Measurements from ENCODE around the gene TTC32. TPM values are rescaled to one million over a fixed set of nuclear protein-coding genes. Genes with fewer than 3 reads are reported as not detected.
"Not testable (repeated sequence)": the region's sequence is repeated elsewhere in the genome, so short reads cannot be mapped to it uniquely, and the experiment has no call there.

The TTC32 gene
- total RNA-seq, 1 donor from 2014 or later = 4.2 TPM

DNA sequence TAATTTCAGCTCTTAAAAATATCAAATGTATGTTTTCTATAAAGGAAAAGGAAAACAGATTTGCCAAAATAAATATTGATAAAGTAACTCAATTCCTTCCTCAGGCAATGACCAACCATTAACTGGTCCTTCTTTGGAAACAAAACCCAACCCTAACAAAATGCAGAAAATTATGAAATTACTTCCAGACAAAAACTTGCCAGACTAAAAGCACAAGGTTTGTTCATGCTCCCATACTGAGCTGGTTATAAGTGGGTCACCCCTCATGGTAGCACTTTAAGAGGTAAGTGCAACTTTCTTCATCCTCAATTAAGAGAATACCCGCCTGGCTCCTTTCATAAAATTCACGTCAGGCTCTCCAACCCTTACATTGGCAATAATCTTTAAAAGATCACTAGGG lies 31.1 kb upstream of the TTC32 start:
- H4K20me1 ChIP-seq (ENCODE audit: insufficient read depth, low read length) = no peaks in the 10 kb centered on the region
- Mint-ChIP-seq H3K9me3 (ENCODE audit: unreplicated experiment) (peaks cover 4% of the 10 kb centered on the region), H3K4me3 (ENCODE audit: unreplicated experiment) (no peak overlapping the region), H3K27me3 (ENCODE audit: low read depth, unreplicated experiment) (no peaks in the 10 kb centered on the region), H3K36me3 (ENCODE audit: low read depth, unreplicated experiment) (peaks cover 25% of the 10 kb centered on the region), H3K27ac (ENCODE audit: unreplicated experiment) (peak overlapping the region; percentile 89), H3K4me1 (ENCODE audit: low read depth, unreplicated experiment) (peaks cover 12% of the 10 kb centered on the region)
- peak overlapping the region; percentile 71 for H3K27ac ChIP-seq (ENCODE audit: low read depth, low read length)
- TF ChIP-seq EZH2 (IDR thresholded peaks at IDR 0.05; ENCODE audit: insufficient read depth, low read length) = no peak
- TF ChIP-seq CTCF (IDR thresholded peaks at IDR 0.05; ENCODE audit: insufficient read depth, low read depth, low read length) = no peak
- H3K79me2 ChIP-seq (ENCODE audit: insufficient read depth, low read length) = no peaks in the 10 kb centered on the region
- H3K9ac ChIP-seq (ENCODE audit: low read length) = peak overlapping the region; percentile 11
- peak overlapping the region; percentile 32 for H3K4me3 ChIP-seq (ENCODE audit: insufficient read depth, low read depth, low read length)
- H2AFZ ChIP-seq (ENCODE audit: low read depth, low read length) = no peak overlapping the region
- DNase-seq (ENCODE audit: low read depth) = no peak
- peak overlapping the region; percentile 70 for H3K4me2 ChIP-seq (ENCODE audit: low read length)
- no peaks in the 10 kb centered on the region for H3K27me3 ChIP-seq (ENCODE audit: insufficient read depth, low read length)
- peaks cover 10% of the 10 kb centered on the region for H3K4me1 ChIP-seq (ENCODE audit: insufficient read depth, low read length)
- H3K36me3 ChIP-seq (ENCODE audit: insufficient read depth, low read length) = peaks cover 12% of the 10 kb centered on the region
- no peak for FAIRE-seq
- H3K9me3 ChIP-seq (ENCODE audit: insufficient read depth, low read depth, low read length) = peaks cover 3% of the 10 kb centered on the region

DNA sequence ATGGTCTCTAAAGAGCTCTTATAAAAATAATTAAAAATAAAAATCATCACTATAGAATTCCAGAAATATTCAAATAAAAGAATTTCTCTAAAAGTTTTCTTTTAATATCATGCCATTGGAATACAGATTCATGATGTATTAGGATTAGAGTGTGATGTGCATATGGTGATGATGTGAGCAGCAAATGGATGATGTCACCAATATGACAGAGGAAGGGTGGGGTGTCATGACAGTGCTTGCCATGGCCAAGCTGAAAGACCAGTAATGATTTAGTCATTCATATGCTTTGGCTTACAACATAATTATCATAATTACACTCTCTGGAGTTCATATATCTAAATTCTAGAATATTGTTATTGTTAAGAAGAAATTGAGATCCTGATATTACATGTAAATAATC lies 27.4 kb upstream of the TTC32 start:
- H3K4me1 Mint-ChIP-seq (ENCODE audit: low read depth, unreplicated experiment) = peaks cover 12% of the 10 kb centered on the region
- H3K27ac Mint-ChIP-seq (ENCODE audit: unreplicated experiment) = no peak overlapping the region
- DNase-seq (ENCODE audit: low read depth) (no peak), FAIRE-seq (no peak)
- Histone ChIP-seq H3K27ac (ENCODE audit: low read depth, low read length) (no peak overlapping the region), H4K20me1 (ENCODE audit: insufficient read depth, low read length) (no peaks in the 10 kb centered on the region), H3K4me1 (ENCODE audit: insufficient read depth, low read length) (peaks cover 10% of the 10 kb centered on the region), H3K27me3 (ENCODE audit: insufficient read depth, low read length) (no peaks in the 10 kb centered on the region), H3K36me3 (ENCODE audit: insufficient read depth, low read length) (peaks cover 4% of the 10 kb centered on the region), H2AFZ (ENCODE audit: low read depth, low read length) (no peak overlapping the region), H3K79me2 (ENCODE audit: insufficient read depth, low read length) (no peaks in the 10 kb centered on the region), H3K9ac (ENCODE audit: low read length) (no peak overlapping the region), H3K9me3 (ENCODE audit: insufficient read depth, low read depth, low read length) (peaks cover 3% of the 10 kb centered on the region), H3K4me2 (ENCODE audit: low read length) (no peak overlapping the region), H3K4me3 (ENCODE audit: insufficient read depth, low read depth, low read length) (no peak overlapping the region)
- peaks cover 38% of the 10 kb centered on the region for H3K36me3 Mint-ChIP-seq (ENCODE audit: low read depth, unreplicated experiment)
- H3K27me3 Mint-ChIP-seq (ENCODE audit: low read depth, unreplicated experiment) = no peaks in the 10 kb centered on the region
- TF ChIP-seq CTCF (IDR thresholded peaks at IDR 0.05; ENCODE audit: insufficient read depth, low read depth, low read length) = no peak
- TF ChIP-seq EZH2 (IDR thresholded peaks at IDR 0.05; ENCODE audit: insufficient read depth, low read length) = no peak
- H3K9me3 Mint-ChIP-seq (ENCODE audit: unreplicated experiment) = peaks cover 19% of the 10 kb centered on the region
- no peak overlapping the region for H3K4me3 Mint-ChIP-seq (ENCODE audit: unreplicated experiment)

- not testable (repeated sequence) for H3K4me1 ChIP-seq (ENCODE audit: insufficient read depth, low read length); FAIRE-seq; H4K20me1 ChIP-seq (ENCODE audit: insufficient read depth, low read length); H3K4me3 Mint-ChIP-seq (ENCODE audit: unreplicated experiment); H3K27me3 ChIP-seq (ENCODE audit: insufficient read depth, low read length); H3K27ac Mint-ChIP-seq (ENCODE audit: unreplicated experiment); H2AFZ ChIP-seq (ENCODE audit: low read depth, low read length); H3K79me2 ChIP-seq (ENCODE audit: insufficient read depth, low read length); DNase-seq (ENCODE audit: low read depth); H3K36me3 ChIP-seq (ENCODE audit: insufficient read depth, low read length); H3K27me3 Mint-ChIP-seq (ENCODE audit: low read depth, unreplicated experiment); H3K4me2 ChIP-seq (ENCODE audit: low read length); H3K9ac ChIP-seq (ENCODE audit: low read length); H3K27ac ChIP-seq (ENCODE audit: low read depth, low read length); H3K9me3 ChIP-seq (ENCODE audit: insufficient read depth, low read depth, low read length); H3K4me3 ChIP-seq (ENCODE audit: insufficient read depth, low read depth, low read length); H3K4me1 Mint-ChIP-seq (ENCODE audit: low read depth, unreplicated experiment)
- H3K36me3 Mint-ChIP-seq (ENCODE audit: low read depth, unreplicated experiment) = peaks cover 44% of the 10 kb centered on the region
- H3K9me3 Mint-ChIP-seq (ENCODE audit: unreplicated experiment) = peaks cover 22% of the 10 kb centered on the region
These were observed 26.0 kb upstream of the TTC32 start for GRCh38 chr2:19927816-19928215.

DNA sequence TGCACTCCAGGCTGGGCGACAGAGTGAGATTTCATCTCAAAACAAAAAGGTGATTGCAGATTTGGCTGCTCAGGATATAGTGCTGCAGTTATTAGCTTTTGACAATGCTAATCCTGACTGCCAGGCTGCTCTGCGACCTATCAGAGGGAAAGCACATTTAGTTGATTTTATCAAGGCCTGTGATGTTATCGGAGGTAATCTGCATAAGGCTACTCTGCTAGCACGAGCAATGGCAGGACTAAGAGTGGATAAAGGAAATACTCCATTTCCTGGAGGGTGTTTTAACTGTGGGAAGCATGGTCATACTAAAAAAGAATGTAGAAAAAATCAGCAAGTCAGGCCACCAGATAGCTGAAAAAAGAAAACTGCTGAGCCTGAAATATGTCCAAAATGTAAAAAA lies 22.7 kb upstream of the TTC32 start:
- H3K9me3 ChIP-seq (ENCODE audit: insufficient read depth, low read depth, low read length); H3K4me3 ChIP-seq (ENCODE audit: insufficient read depth, low read depth, low read length); DNase-seq (ENCODE audit: low read depth); H4K20me1 ChIP-seq (ENCODE audit: insufficient read depth, low read length); H3K27ac ChIP-seq (ENCODE audit: low read depth, low read length); H3K27me3 Mint-ChIP-seq (ENCODE audit: low read depth, unreplicated experiment); H3K27me3 ChIP-seq (ENCODE audit: insufficient read depth, low read length); FAIRE-seq; H3K4me3 Mint-ChIP-seq (ENCODE audit: unreplicated experiment); H3K4me2 ChIP-seq (ENCODE audit: low read length); H3K9ac ChIP-seq (ENCODE audit: low read length); H2AFZ ChIP-seq (ENCODE audit: low read depth, low read length); H3K36me3 ChIP-seq (ENCODE audit: insufficient read depth, low read length); H3K4me1 Mint-ChIP-seq (ENCODE audit: low read depth, unreplicated experiment); H3K4me1 ChIP-seq (ENCODE audit: insufficient read depth, low read length); H3K27ac Mint-ChIP-seq (ENCODE audit: unreplicated experiment); H3K79me2 ChIP-seq (ENCODE audit: insufficient read depth, low read length): not testable (repeated sequence)
- Mint-ChIP-seq H3K36me3 (ENCODE audit: low read depth, unreplicated experiment) (peaks cover 52% of the 10 kb centered on the region), H3K9me3 (ENCODE audit: unreplicated experiment) (peaks cover 24% of the 10 kb centered on the region)

- not testable (repeated sequence) for DNase-seq (ENCODE audit: low read depth); H3K79me2 ChIP-seq (ENCODE audit: insufficient read depth, low read length); H3K27me3 ChIP-seq (ENCODE audit: insufficient read depth, low read length); H3K9ac ChIP-seq (ENCODE audit: low read length); H3K27me3 Mint-ChIP-seq (ENCODE audit: low read depth, unreplicated experiment); H4K20me1 ChIP-seq (ENCODE audit: insufficient read depth, low read length); H3K4me2 ChIP-seq (ENCODE audit: low read length); H3K27ac ChIP-seq (ENCODE audit: low read depth, low read length); H3K4me1 Mint-ChIP-seq (ENCODE audit: low read depth, unreplicated experiment); H3K36me3 ChIP-seq (ENCODE audit: insufficient read depth, low read length); H3K4me3 ChIP-seq (ENCODE audit: insufficient read depth, low read depth, low read length); FAIRE-seq; H3K27ac Mint-ChIP-seq (ENCODE audit: unreplicated experiment); H2AFZ ChIP-seq (ENCODE audit: low read depth, low read length); H3K9me3 ChIP-seq (ENCODE audit: insufficient read depth, low read depth, low read length); H3K4me1 ChIP-seq (ENCODE audit: insufficient read depth, low read length); H3K4me3 Mint-ChIP-seq (ENCODE audit: unreplicated experiment)
- Mint-ChIP-seq H3K36me3 (ENCODE audit: low read depth, unreplicated experiment) (peaks cover 34% of the 10 kb centered on the region), H3K9me3 (ENCODE audit: unreplicated experiment) (peaks cover 17% of the 10 kb centered on the region)
These were observed 20.4 kb upstream of the TTC32 start for GRCh38 chr2:19922188-19922587.

Measured in astrocyte (in vitro differentiated cells and primary cell).